Measurements from ENCODE around the gene FBN1. TPM values are rescaled to one million over a fixed set of nuclear protein-coding genes. Genes with fewer than 3 reads are reported as not detected.

The FBN1 gene
- total and polyA plus RNA-seq, 2 donors (not counting 3 experiments of a cell fraction or from before 2014, with no cell fraction given), result 107 to 111 TPM

DNA sequence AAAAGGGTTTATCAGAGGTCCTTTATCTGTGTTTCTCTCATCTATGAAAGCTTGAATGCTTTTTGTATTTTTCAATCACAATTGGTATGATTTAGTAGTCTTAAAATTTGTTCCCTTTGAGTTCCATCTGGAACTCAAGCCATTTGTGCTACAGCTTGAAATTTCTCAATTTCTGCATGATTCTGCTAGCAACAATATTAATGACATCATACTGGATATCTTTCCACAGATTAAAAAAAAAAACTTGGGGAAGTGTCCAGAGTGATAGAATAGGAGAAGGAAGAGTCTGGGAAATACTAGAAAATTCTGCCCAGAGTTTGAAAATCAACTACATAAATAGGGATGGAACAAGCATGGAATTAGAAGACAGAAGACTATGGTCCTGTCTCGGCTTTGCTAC is 9.3 kb upstream of the FBN1 start:
- no peak overlapping the region for H3K27ac ChIP-seq (ENCODE audit: insufficient read depth, low read depth, low read length)
- no peaks in the 10 kb centered on the region for H3K79me2 ChIP-seq (ENCODE audit: control insufficient read depth, insufficient read depth, low read length)
- intact Hi-C loops (cut with micrococcal nuclease) (no loop called here), dilution Hi-C loops (cut with MboI; ENCODE audit: extremely low pct_ligation_motif_present, low sequenced_read_pairs) (no loop called here)
- no peak overlapping the region for H3K4me2 ChIP-seq (ENCODE audit: insufficient read depth, low read length)
- H3K36me3 ChIP-seq (ENCODE audit: control insufficient read depth in 2 of 2, extremely low read depth in 1 of 2, insufficient read depth in 2 of 2, low read length in 2 of 2), result no peaks in the 10 kb centered on the region
- no peaks in the 10 kb centered on the region for H3K27me3 ChIP-seq (ENCODE audit: control insufficient read depth in 2 of 2, insufficient read depth in 2 of 2, low read length in 2 of 2)
- no peaks in the 10 kb centered on the region for H3K9me3 ChIP-seq (replicated peaks; ENCODE audit: control insufficient read depth, insufficient read depth, low read length)
- H4K20me1 ChIP-seq (replicated peaks; ENCODE audit: control insufficient read depth, extremely low read depth, insufficient read depth, low read length), result no peaks in the 10 kb centered on the region
- FAIRE-seq (no peak), DNase-seq (ENCODE audit: low read depth, low spot score) (no peak)
- ChIA-PET POLR2A (no interaction called here), CTCF (no interaction called here)
- TF ChIP-seq POLR2A (IDR thresholded peaks at IDR 0.05; ENCODE audit: low read depth, low read length), result no peak
- TF ChIP-seq EZH2 (IDR thresholded peaks at IDR 0.05; ENCODE audit: borderline replicate concordance, low read depth, low read length, severe bottlenecking), result no peak
- TF ChIP-seq JUN (IDR thresholded peaks at IDR 0.05; ENCODE audit: borderline replicate concordance, insufficient read depth, insufficient read length, low read depth), result no peak
- TF ChIP-seq FOS (IDR thresholded peaks at IDR 0.05; ENCODE audit: borderline replicate concordance, insufficient read depth, low read length), result no peak
- TF ChIP-seq MYC (IDR thresholded peaks at IDR 0.05; ENCODE audit: low read depth, low read length), result no peak
- TF ChIP-seq, protein P1, sequence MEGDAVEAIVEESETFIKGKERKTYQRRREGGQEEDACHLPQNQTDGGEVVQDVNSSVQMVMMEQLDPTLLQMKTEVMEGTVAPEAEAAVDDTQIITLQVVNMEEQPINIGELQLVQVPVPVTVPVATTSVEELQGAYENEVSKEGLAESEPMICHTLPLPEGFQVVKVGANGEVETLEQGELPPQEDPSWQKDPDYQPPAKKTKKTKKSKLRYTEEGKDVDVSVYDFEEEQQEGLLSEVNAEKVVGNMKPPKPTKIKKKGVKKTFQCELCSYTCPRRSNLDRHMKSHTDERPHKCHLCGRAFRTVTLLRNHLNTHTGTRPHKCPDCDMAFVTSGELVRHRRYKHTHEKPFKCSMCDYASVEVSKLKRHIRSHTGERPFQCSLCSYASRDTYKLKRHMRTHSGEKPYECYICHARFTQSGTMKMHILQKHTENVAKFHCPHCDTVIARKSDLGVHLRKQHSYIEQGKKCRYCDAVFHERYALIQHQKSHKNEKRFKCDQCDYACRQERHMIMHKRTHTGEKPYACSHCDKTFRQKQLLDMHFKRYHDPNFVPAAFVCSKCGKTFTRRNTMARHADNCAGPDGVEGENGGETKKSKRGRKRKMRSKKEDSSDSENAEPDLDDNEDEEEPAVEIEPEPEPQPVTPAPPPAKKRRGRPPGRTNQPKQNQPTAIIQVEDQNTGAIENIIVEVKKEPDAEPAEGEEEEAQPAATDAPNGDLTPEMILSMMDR (IDR thresholded peaks at IDR 0.05; ENCODE audit: extremely low read depth in 1 of 2, insufficient read depth in 1 of 2, low read depth in 1 of 2, low read length in 2 of 2), result no peak
- TF ChIP-seq MAX (IDR thresholded peaks at IDR 0.05; ENCODE audit: insufficient read depth, insufficient read length), result no peak
- TF ChIP-seq GATA2 (IDR thresholded peaks at IDR 0.05; ENCODE audit: insufficient read depth, insufficient read length, low read depth, low read length), result no peak
- no peak for TF ChIP-seq POLR2AphosphoS5 (IDR thresholded peaks at IDR 0.05; ENCODE audit: insufficient read depth, low read depth, low read length)
- no peak overlapping the region for H2AFZ ChIP-seq (ENCODE audit: low read depth, low read length)
- no peaks in the 10 kb centered on the region for H3K4me1 ChIP-seq (ENCODE audit: control insufficient read depth, extremely low read depth, insufficient read depth, low read length)
- no peaks in the 10 kb centered on the region for H3K9me1 ChIP-seq (replicated peaks; ENCODE audit: control insufficient read depth, extremely low read depth, insufficient read depth, low read length)
- BruUV-seq (replicated peaks), result no TSS peak
- H3K4me3 ChIP-seq (replicated peaks in 1 of 3; ENCODE audit: insufficient read depth in 1 of 3, low read depth in 1 of 3, low read length in 3 of 3), result no peak overlapping the region
- H3K9ac ChIP-seq (replicated peaks; ENCODE audit: extremely low read depth, insufficient read depth, low read length), result no peak overlapping the region

Measured in endothelial cell of umbilical vein (primary cell).